ENCODE measurements around the gene CHM. TPM values are rescaled to one million over a fixed set of nuclear protein-coding genes. Genes with fewer than 3 reads are reported as not detected.

Gene CHM
- total and polyA plus RNA-seq, 2 experiments from 2014 or later: 19.0 to 19.1 TPM

DNA sequence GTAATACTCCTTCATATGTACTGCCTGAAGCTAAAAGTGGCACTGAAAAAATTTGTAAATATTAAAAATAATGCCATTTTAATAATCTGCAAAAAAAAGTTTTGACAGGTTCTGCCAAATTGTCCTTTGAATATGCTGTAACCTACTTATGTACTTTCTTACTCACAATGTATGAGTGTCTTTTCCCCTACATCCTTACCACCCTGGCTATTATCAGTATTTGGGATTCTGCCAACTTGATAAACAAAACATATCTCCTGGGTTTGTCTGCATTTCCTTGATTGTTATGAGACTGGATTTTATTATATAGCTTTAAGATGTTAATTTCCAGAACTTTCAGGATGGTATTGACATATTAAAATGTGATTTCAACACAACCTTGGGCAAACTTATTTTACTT is 187.9 kb downstream of the CHM start:
- Histone ChIP-seq H4K20me1 (replicated peaks; ENCODE audit: insufficient read depth) (no peaks in the 10 kb centered on the region), H3K36me3 (ENCODE audit: insufficient read depth) (no peaks in the 10 kb centered on the region), H2AFZ (no peak overlapping the region), H3F3A (replicated peaks; ENCODE audit: low read depth) (no peaks in the 10 kb centered on the region), H3K79me2 (replicated peaks; ENCODE audit: insufficient read depth) (no peaks in the 10 kb centered on the region), H3K4me1 (ENCODE audit: insufficient read depth) (no peaks in the 10 kb centered on the region), H3K4me2 (no peak overlapping the region), H3K9me2 (ENCODE audit: insufficient read depth) (no peaks in the 10 kb centered on the region), H3K27ac (ENCODE audit: low read depth) (no peak overlapping the region), H3K4me3 (no peak overlapping the region), H3K27me3 (ENCODE audit: insufficient read depth) (no peaks in the 10 kb centered on the region)
- Mint-ChIP-seq H3K27ac (no peak overlapping the region), H3K9me3 (no peaks in the 10 kb centered on the region), H3K27me3 (ENCODE audit: insufficient read depth, low read depth, poor library complexity) (no peaks in the 10 kb centered on the region), H3K4me1 (no peaks in the 10 kb centered on the region), H3K4me3 (no peak overlapping the region), H3K36me3 (ENCODE audit: low read depth) (no peaks in the 10 kb centered on the region)
- TF ChIP-seq ZNF114 (CRISPR knock-in tag; IDR thresholded peaks at IDR 0.05) (no peak), EZH2phosphoT487 (IDR thresholded peaks at IDR 0.05; ENCODE audit: unreplicated experiment) (no peak), ZNF331 (CRISPR knock-in tag; IDR thresholded peaks at IDR 0.05; ENCODE audit: low read depth) (no peak), EZH2 (IDR thresholded peaks at IDR 0.05; ENCODE audit: low read depth, unreplicated experiment) (no peak), STAT1 (IDR thresholded peaks at IDR 0.05; ENCODE audit: unreplicated experiment) (no peak), POLR2AphosphoS5 (IDR thresholded peaks at IDR 0.05; ENCODE audit: low read depth) (no peak), CREB1 (CRISPR knock-in tag; IDR thresholded peaks at IDR 0.05; ENCODE audit: low read depth) (no peak), JUNB (IDR thresholded peaks at IDR 0.05; ENCODE audit: unreplicated experiment) (no peak), NANOG (IDR thresholded peaks at IDR 0.05; ENCODE audit: borderline replicate concordance) (no peak)
- TF ChIP-seq, protein P1, sequence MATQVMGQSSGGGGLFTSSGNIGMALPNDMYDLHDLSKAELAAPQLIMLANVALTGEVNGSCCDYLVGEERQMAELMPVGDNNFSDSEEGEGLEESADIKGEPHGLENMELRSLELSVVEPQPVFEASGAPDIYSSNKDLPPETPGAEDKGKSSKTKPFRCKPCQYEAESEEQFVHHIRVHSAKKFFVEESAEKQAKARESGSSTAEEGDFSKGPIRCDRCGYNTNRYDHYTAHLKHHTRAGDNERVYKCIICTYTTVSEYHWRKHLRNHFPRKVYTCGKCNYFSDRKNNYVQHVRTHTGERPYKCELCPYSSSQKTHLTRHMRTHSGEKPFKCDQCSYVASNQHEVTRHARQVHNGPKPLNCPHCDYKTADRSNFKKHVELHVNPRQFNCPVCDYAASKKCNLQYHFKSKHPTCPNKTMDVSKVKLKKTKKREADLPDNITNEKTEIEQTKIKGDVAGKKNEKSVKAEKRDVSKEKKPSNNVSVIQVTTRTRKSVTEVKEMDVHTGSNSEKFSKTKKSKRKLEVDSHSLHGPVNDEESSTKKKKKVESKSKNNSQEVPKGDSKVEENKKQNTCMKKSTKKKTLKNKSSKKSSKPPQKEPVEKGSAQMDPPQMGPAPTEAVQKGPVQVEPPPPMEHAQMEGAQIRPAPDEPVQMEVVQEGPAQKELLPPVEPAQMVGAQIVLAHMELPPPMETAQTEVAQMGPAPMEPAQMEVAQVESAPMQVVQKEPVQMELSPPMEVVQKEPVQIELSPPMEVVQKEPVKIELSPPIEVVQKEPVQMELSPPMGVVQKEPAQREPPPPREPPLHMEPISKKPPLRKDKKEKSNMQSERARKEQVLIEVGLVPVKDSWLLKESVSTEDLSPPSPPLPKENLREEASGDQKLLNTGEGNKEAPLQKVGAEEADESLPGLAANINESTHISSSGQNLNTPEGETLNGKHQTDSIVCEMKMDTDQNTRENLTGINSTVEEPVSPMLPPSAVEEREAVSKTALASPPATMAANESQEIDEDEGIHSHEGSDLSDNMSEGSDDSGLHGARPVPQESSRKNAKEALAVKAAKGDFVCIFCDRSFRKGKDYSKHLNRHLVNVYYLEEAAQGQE (IDR thresholded peaks at IDR 0.05; ENCODE audit: unreplicated experiment): no peak
- TF ChIP-seq, protein P2, sequence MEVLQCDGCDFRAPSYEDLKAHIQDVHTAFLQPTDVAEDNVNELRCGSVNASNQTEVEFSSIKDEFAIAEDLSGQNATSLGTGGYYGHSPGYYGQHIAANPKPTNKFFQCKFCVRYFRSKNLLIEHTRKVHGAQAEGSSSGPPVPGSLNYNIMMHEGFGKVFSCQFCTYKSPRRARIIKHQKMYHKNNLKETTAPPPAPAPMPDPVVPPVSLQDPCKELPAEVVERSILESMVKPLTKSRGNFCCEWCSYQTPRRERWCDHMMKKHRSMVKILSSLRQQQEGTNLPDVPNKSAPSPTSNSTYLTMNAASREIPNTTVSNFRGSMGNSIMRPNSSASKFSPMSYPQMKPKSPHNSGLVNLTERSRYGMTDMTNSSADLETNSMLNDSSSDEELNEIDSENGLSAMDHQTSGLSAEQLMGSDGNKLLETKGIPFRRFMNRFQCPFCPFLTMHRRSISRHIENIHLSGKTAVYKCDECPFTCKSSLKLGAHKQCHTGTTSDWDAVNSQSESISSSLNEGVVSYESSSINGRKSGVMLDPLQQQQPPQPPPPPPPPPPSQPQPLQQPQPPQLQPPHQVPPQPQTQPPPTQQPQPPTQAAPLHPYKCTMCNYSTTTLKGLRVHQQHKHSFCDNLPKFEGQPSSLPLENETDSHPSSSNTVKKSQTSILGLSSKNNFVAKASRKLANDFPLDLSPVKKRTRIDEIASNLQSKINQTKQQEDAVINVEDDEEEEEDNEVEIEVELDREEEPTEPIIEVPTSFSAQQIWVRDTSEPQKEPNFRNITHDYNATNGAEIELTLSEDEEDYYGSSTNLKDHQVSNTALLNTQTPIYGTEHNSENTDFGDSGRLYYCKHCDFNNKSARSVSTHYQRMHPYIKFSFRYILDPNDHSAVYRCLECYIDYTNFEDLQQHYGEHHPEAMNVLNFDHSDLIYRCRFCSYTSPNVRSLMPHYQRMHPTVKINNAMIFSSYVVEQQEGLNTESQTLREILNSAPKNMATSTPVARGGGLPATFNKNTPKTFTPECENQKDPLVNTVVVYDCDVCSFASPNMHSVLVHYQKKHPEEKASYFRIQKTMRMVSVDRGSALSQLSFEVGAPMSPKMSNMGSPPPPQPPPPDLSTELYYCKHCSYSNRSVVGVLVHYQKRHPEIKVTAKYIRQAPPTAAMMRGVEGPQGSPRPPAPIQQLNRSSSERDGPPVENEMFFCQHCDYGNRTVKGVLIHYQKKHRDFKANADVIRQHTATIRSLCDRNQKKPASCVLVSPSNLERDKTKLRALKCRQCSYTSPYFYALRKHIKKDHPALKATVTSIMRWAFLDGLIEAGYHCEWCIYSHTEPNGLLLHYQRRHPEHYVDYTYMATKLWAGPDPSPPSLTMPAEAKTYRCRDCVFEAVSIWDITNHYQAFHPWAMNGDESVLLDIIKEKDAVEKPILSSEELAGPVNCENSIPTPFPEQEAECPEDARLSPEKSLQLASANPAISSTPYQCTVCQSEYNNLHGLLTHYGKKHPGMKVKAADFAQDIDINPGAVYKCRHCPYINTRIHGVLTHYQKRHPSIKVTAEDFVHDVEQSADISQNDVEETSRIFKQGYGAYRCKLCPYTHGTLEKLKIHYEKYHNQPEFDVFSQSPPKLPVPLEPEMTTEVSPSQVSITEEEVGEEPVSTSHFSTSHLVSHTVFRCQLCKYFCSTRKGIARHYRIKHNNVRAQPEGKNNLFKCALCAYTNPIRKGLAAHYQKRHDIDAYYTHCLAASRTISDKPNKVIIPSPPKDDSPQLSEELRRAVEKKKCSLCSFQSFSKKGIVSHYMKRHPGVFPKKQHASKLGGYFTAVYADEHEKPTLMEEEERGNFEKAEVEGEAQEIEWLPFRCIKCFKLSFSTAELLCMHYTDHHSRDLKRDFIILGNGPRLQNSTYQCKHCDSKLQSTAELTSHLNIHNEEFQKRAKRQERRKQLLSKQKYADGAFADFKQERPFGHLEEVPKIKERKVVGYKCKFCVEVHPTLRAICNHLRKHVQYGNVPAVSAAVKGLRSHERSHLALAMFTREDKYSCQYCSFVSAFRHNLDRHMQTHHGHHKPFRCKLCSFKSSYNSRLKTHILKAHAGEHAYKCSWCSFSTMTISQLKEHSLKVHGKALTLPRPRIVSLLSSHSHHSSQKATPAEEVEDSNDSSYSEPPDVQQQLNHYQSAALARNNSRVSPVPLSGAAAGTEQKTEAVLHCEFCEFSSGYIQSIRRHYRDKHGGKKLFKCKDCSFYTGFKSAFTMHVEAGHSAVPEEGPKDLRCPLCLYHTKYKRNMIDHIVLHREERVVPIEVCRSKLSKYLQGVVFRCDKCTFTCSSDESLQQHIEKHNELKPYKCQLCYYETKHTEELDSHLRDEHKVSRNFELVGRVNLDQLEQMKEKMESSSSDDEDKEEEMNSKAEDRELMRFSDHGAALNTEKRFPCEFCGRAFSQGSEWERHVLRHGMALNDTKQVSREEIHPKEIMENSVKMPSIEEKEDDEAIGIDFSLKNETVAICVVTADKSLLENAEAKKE (CRISPR knock-in tag; IDR thresholded peaks at IDR 0.05): no peak
- TF ChIP-seq, protein P3, sequence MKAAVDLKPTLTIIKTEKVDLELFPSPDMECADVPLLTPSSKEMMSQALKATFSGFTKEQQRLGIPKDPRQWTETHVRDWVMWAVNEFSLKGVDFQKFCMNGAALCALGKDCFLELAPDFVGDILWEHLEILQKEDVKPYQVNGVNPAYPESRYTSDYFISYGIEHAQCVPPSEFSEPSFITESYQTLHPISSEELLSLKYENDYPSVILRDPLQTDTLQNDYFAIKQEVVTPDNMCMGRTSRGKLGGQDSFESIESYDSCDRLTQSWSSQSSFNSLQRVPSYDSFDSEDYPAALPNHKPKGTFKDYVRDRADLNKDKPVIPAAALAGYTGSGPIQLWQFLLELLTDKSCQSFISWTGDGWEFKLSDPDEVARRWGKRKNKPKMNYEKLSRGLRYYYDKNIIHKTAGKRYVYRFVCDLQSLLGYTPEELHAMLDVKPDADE (IDR thresholded peaks at IDR 0.05): no peak
- TF ChIP-seq, protein P4, sequence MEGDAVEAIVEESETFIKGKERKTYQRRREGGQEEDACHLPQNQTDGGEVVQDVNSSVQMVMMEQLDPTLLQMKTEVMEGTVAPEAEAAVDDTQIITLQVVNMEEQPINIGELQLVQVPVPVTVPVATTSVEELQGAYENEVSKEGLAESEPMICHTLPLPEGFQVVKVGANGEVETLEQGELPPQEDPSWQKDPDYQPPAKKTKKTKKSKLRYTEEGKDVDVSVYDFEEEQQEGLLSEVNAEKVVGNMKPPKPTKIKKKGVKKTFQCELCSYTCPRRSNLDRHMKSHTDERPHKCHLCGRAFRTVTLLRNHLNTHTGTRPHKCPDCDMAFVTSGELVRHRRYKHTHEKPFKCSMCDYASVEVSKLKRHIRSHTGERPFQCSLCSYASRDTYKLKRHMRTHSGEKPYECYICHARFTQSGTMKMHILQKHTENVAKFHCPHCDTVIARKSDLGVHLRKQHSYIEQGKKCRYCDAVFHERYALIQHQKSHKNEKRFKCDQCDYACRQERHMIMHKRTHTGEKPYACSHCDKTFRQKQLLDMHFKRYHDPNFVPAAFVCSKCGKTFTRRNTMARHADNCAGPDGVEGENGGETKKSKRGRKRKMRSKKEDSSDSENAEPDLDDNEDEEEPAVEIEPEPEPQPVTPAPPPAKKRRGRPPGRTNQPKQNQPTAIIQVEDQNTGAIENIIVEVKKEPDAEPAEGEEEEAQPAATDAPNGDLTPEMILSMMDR (conservative IDR thresholded peaks at IDR 0.05; ENCODE audit: low read depth in 2 of 2): no peak
- no peak for DNase-seq (ENCODE audit: low spot score)
- ATAC-seq: no peak
